Activated CD8-positive, alpha-beta T cell treated with anti-CD3 and anti-CD28 coated beads, Interleukin-2, amount 10 ng/mL, durations not matched to agents 7 days and 5 days (primary cell): ENCODE data around the gene MRTFA. TPM values are rescaled to one million over a fixed set of nuclear protein-coding genes. Genes with fewer than 3 reads are reported as not detected.
"Not testable (repeated sequence)": the region's sequence is repeated elsewhere in the genome, so short reads cannot be mapped to it uniquely, and the experiment has no call there.

Source experiments
- ATAC-seq: fragments of 150-1000 bp; cut with Tn5 transposase; one replicate; pipeline ENCODE4 v1.10.0; 2021; ENCODE audit warnings: moderate library complexity
- CTCF ChIA-PET: fragments of 350-600 bp; sonication (Branson Sonifier 250); formaldehyde crosslinking; loops from one replicate; lab custom pipeline; 2021; ENCODE audit warnings: antibody characterized with exemption; lab: Charles Lee
- POLR2A ChIA-PET: fragments of 350-600 bp; sonication (Branson Sonifier 250); formaldehyde crosslinking; loops from one replicate; lab custom pipeline; 2021; ENCODE audit warnings: antibody characterized with exemption; lab: Charles Lee
- DNase-seq: peaks from one replicate; pipeline ENCODE4 v3.0.0-alpha.2; 2020
- H3K27ac Mint-ChIP-seq: one replicate; pipeline ENCODE4 v1.8.0; 2021; ENCODE audit warnings: mild to moderate bottlenecking, mixed read lengths
- H3K27me3 Mint-ChIP-seq: one replicate; pipeline ENCODE4 v1.8.0; 2021; ENCODE audit warnings: low read depth, mixed read lengths
- H3K36me3 Mint-ChIP-seq: one replicate; pipeline ENCODE4 v1.8.0; 2021; ENCODE audit warnings: low read depth, mixed read lengths
- H3K4me1 Mint-ChIP-seq: one replicate; pipeline ENCODE4 v1.8.0; 2021; ENCODE audit warnings: low read depth, mixed read lengths
- H3K4me3 Mint-ChIP-seq: one replicate; pipeline ENCODE4 v1.8.0; 2021; ENCODE audit warnings: mild to moderate bottlenecking, mixed read lengths
- H3K9me3 Mint-ChIP-seq: one replicate; pipeline ENCODE4 v1.8.0; 2022; ENCODE audit warnings: mixed read lengths; ENCODE audit not compliant: insufficient read depth
- total RNA-seq, 2 experiments: library from RNA; stranded (reverse); gene quantifications; one replicate each; pipeline ENCODE4 v1.2.3, GENCODE V29; 2021

Gene MRTFA
- total RNA-seq, 2 experiments from 2014 or later = 65.0 to 65.1 TPM

- H3K27ac Mint-ChIP-seq = no peak overlapping the region
- H3K36me3 Mint-ChIP-seq = no peaks in the 10 kb centered on the region
- H3K4me1 Mint-ChIP-seq = peaks cover 10% of the 10 kb centered on the region
These were observed 26.1 kb downstream of the MRTFA start for GRCh38 chr22:40610329-40610850.

GRCh38 chr22:40609216-40609615 is 27.3 kb downstream of the MRTFA start:
- DNase-seq = no peak
- Mint-ChIP-seq H3K4me1 (peaks cover 16% of the 10 kb centered on the region), H3K27me3 (no peaks in the 10 kb centered on the region), H3K9me3 (no peaks in the 10 kb centered on the region), H3K4me3 (no peak overlapping the region), H3K27ac (no peak overlapping the region), H3K36me3 (no peaks in the 10 kb centered on the region)
- no peak for ATAC-seq
- ChIA-PET CTCF (interaction anchor here (0.7 kb wide), 1 partner anchor 93 kb away, joined by 3 read pairs; no protein-coding TSS in a partner anchor), POLR2A (no interaction called here)

More at GRCh38 chr22:40610329-40610850, 26.1 kb downstream of the MRTFA start:
- Mint-ChIP-seq H3K27me3 (no peaks in the 10 kb centered on the region), H3K4me3 (no peak overlapping the region), H3K9me3 (no peaks in the 10 kb centered on the region)
- ATAC-seq = no peak
- ChIA-PET POLR2A (no interaction called here), CTCF (interaction anchor here (2.0 kb wide), 1 partner anchor 174 kb away, joined by 6 read pairs; no protein-coding TSS in a partner anchor)
- no peak for DNase-seq

- ChIA-PET CTCF (interaction anchor here (1.6 kb wide), 1 partner anchor 155 kb away, joined by 3 read pairs; no protein-coding TSS in a partner anchor), POLR2A (no interaction called here)
- Mint-ChIP-seq H3K4me1 (peaks cover 16% of the 10 kb centered on the region), H3K27me3 (no peaks in the 10 kb centered on the region), H3K36me3 (no peaks in the 10 kb centered on the region), H3K4me3 (no peak overlapping the region), H3K27ac (no peak overlapping the region), H3K9me3 (no peaks in the 10 kb centered on the region)
- no peak for DNase-seq
- no peak for ATAC-seq
These were observed 29.0 kb downstream of the MRTFA start for GRCh38 chr22:40607506-40607905.

DNA sequence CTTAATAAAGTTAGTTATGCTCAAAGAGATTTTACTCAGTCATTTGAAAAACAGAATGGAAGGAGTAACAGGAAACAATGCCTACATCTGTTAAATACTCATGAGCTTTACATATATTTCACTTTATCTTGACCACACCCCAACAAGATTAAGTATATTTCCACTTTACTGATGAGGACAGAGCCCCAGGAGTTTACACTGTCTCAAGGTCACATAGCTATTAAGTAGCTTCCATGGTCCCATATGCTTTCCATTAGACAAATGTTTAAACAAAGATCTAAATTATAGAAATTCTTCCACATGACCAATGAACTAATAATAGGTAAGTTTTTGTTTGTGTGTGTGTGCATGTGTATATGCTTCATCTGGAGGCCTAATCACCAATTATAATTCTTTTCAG is 30.2 kb downstream of the MRTFA start:
- ATAC-seq (no peak), DNase-seq (no peak)
- ChIA-PET CTCF (interaction anchor here (1.0 to 1.8 kb wide), 3 partner anchors 9 to 170 kb away, joined by 3 to 6 read pairs (median 4); no protein-coding TSS in a partner anchor), POLR2A (no interaction called here)
- Mint-ChIP-seq H3K4me1 (peaks cover 12% of the 10 kb centered on the region), H3K36me3 (no peaks in the 10 kb centered on the region), H3K4me3 (no peak overlapping the region), H3K9me3 (no peaks in the 10 kb centered on the region), H3K27ac (no peak overlapping the region), H3K27me3 (no peaks in the 10 kb centered on the region)

- ATAC-seq = no peak
- ChIA-PET CTCF (interaction anchor here (1.4 to 1.8 kb wide), 2 partner anchors 10 to 169 kb away, joined by 4 to 6 read pairs; no protein-coding TSS in a partner anchor), POLR2A (no interaction called here)
These were observed 30.8 kb downstream of the MRTFA start for GRCh38 chr22:40605761-40606160.

DNA sequence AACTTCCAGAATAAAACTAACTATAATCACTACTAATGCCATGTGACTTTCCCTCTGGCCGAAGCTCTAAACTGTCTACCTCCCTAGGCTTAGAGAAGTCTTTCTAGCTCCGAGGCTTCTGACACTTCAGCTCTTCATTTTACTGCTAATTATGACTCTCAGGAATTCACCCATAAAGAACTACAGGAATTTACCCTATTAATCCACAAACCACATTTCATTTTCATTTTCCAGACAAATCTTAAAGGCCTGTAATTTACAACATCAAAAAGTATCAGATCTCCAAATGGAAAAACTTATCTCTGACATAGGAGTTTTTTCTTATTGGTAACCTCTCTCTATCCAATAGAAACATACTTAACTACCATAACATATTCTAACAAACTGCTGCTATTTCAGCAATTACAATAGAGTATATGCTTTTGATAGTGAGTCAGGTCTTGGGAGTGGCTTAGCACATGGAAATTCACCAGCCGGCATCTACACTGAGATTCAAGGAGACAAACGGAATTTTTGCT is 33.4 kb downstream of the MRTFA start:
- Mint-ChIP-seq H3K4me3 (no peak overlapping the region), H3K27me3 (no peaks in the 10 kb centered on the region), H3K4me1 (peaks cover 12% of the 10 kb centered on the region), H3K9me3 (no peaks in the 10 kb centered on the region), H3K27ac (no peak overlapping the region), H3K36me3 (no peaks in the 10 kb centered on the region)
- DNase-seq = no peak
- POLR2A ChIA-PET = no interaction called here
- CTCF ChIA-PET = no interaction called here
- ATAC-seq = no peak

More at GRCh38 chr22:40605761-40606160, 30.8 kb downstream of the MRTFA start:
- Mint-ChIP-seq H3K9me3 (no peaks in the 10 kb centered on the region), H3K4me3 (no peak overlapping the region), H3K4me1 (peaks cover 12% of the 10 kb centered on the region), H3K36me3 (no peaks in the 10 kb centered on the region), H3K27me3 (no peaks in the 10 kb centered on the region), H3K27ac (no peak overlapping the region)
- no peak for DNase-seq

DNA sequence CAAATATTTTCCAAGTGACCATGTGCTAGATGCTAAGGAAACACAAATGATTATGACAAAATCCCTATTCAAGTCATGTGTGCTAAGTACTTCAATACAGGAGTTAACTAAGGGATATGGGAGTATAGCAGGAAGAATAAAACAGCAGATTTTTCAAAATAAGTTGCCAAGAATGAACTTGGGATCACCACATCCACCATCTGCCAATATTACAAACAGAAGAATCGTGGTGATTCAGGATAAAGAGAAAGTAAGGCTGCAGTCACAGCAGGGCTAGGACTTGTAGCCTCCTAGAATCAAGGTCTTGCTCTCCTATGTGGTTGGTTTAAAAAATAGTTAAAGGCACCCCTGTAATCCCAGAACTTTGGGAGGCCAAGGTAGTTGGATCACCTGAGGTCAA is 34.3 kb downstream of the MRTFA start:
- DNase-seq (no peak), ATAC-seq (no peak)
- no peaks in the 10 kb centered on the region for H3K27me3 Mint-ChIP-seq
- H3K9me3 Mint-ChIP-seq = no peaks in the 10 kb centered on the region
- ChIA-PET CTCF (no interaction called here), POLR2A (no interaction called here)
- no peaks in the 10 kb centered on the region for H3K36me3 Mint-ChIP-seq
- H3K4me1 Mint-ChIP-seq = peaks cover 9% of the 10 kb centered on the region
- H3K27ac Mint-ChIP-seq = no peak overlapping the region
- no peak overlapping the region for H3K4me3 Mint-ChIP-seq

DNA sequence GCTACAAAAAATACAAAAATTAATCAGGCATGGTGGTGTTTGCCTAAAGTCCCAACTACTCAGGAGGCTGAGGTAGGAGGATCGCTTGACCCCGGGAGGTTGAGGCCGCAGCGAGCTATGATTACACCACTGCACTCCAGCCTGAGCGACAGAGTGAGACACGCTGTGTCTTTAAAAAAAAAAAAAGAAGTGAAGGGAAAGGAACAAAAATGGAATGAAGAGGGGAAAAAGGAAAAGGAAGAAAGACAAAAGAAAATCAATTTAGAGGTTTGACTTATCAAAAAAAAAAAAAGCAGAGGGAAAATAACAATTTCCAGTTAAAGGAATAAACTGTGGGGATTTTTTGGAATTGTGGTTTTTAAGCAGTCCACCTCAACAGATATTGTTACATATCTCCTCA is 36.8 kb downstream of the MRTFA start:
- Mint-ChIP-seq H3K4me1 (no peaks in the 10 kb centered on the region), H3K36me3 (no peaks in the 10 kb centered on the region), H3K9me3 (no peaks in the 10 kb centered on the region), H3K4me3 (no peak overlapping the region), H3K27me3 (no peaks in the 10 kb centered on the region), H3K27ac (no peak overlapping the region)
- no peak for DNase-seq
- ChIA-PET POLR2A (no interaction called here), CTCF (no interaction called here)
- ATAC-seq = no peak

GRCh38 chr22:40598712-40599111 is 37.8 kb downstream of the MRTFA start:
- H3K27ac Mint-ChIP-seq, H3K4me1 Mint-ChIP-seq, H3K4me3 Mint-ChIP-seq, H3K27me3 Mint-ChIP-seq, ATAC-seq, POLR2A ChIA-PET, DNase-seq, H3K36me3 Mint-ChIP-seq, H3K9me3 Mint-ChIP-seq: not testable (repeated sequence)
- CTCF ChIA-PET = interaction anchor here (1.3 kb wide), 1 partner anchor 162 kb away, joined by 3 read pairs; no protein-coding TSS in a partner anchor

- H3K4me3 Mint-ChIP-seq = no peak overlapping the region
- no peak for ATAC-seq
- no peaks in the 10 kb centered on the region for H3K9me3 Mint-ChIP-seq
- H3K4me1 Mint-ChIP-seq = peaks cover 8% of the 10 kb centered on the region
- ChIA-PET POLR2A (interaction anchor here (0.5 kb wide), 1 partner anchor 706 kb away, joined by 3 read pairs; no protein-coding TSS in a partner anchor), CTCF (interaction anchor here (1.1 to 1.3 kb wide), 2 partner anchors 15 to 161 kb away, joined by 3 to 5 read pairs; no protein-coding TSS in a partner anchor)
- DNase-seq = no peak
- H3K27me3 Mint-ChIP-seq = no peaks in the 10 kb centered on the region
- no peak overlapping the region for H3K27ac Mint-ChIP-seq
- H3K36me3 Mint-ChIP-seq = peaks cover 3% of the 10 kb centered on the region
These were observed 38.7 kb downstream of the MRTFA start for GRCh38 chr22:40597526-40598430.

GRCh38 chr22:40595497-40596234 is 40.9 kb downstream of the MRTFA start:
- Mint-ChIP-seq H3K27me3 (no peaks in the 10 kb centered on the region), H3K4me1 (peaks cover 10% of the 10 kb centered on the region), H3K4me3 (no peak overlapping the region), H3K9me3 (no peaks in the 10 kb centered on the region), H3K27ac (no peak overlapping the region), H3K36me3 (peaks cover 3% of the 10 kb centered on the region)
- POLR2A ChIA-PET = no interaction called here
- ATAC-seq (no peak), DNase-seq (no peak)
- CTCF ChIA-PET = no interaction called here
